GM21619 (cell line): ENCODE results near the gene FGF23.
"Not testable (repeated sequence)": the region's sequence is repeated elsewhere in the genome, so short reads cannot be mapped to it uniquely, and the experiment has no call there.

ENCODE experiments used
- ATAC-seq: cut with Tn5 transposase; IDR thresholded peaks from one replicate; pipeline ENCODE4 v1.9.1; 2021; ENCODE audit not compliant: unreplicated experiment

Gene FGF23

GRCh38 chr12:4379405-4379804, at the start of gene FGF23:
Gene FGF23, minus strand, starts transcription at chr12:4379712. Its CDS starts 130 bp downstream, at chr12:4379582.
- ATAC-seq, result no peak

DNA sequence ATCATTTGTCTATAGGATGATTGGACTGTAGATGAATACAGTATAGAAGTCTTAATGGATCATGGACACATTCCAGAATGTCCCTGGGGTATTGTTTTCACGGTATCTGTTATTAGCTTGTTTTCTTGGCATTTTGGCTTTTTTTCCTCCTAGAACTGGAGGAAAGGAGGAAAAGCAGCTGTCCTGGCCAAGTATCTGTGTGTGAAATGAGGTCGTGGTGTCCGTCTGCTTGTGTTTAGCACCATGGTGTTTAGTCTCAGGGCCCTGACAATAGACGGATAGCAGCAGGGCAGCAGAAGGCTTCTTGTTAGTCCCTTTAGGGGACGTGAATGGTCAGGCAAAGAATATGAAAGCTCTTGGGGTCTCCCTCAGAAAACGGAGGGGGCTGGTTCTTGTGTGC, 44.9 kb upstream of the FGF23 start:
- ATAC-seq, result no peak

DNA sequence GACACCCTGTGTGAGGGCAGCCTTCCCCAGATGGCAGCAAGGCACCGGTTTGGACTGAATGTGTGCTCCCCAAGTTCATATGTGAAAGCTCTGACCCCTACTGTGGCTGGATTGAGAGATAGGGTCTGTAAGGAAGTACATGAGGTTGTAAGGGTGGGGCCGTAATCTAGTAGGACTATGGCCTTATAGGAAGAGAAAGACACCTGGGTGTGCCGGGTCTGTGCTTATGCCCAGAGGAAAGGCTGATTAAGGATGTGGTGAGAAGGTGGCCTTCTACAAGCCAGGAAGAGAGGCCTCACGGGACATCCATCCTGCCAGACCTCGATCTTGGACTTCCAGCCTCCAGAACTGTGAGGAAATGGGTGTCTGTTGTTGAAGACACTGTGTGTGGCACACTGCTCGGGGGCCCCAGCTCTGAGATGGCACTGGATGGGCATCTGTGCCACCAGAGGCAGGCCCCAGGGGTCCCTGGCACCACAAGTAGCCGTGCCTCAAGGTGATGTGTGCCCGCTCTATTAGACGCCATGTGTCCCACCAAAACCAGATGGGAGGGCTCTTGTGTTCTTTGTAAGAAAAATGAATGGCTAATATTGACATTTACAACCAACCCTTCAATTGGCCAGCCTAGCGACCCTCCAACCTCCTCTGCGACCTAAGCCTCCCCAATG, 44.1 kb upstream of the FGF23 start:
- no peak for ATAC-seq

DNA sequence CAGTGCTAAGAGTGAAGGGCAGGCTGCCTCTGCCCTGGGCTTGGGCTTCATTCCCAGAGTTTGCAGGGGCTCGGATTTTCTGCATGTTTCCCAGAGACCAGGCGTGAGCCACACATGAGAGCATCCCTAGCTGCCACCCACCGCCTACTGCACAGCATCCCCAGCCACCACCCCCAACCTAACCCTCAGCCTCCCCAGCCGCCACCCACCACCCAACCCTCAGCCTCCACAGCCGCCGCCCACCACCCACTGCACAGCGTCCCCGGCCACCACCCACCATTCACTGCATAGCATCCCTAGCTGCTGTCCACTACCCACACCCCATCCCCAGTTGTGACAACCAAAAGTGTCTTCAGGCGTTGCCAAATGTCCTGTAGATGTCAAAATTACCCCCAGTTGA, 43.5 kb upstream of the FGF23 start:
- ATAC-seq, result no peak

GRCh38 chr12:4421590-4422031, 42.1 kb upstream of the FGF23 start:
- no peak for ATAC-seq

DNA sequence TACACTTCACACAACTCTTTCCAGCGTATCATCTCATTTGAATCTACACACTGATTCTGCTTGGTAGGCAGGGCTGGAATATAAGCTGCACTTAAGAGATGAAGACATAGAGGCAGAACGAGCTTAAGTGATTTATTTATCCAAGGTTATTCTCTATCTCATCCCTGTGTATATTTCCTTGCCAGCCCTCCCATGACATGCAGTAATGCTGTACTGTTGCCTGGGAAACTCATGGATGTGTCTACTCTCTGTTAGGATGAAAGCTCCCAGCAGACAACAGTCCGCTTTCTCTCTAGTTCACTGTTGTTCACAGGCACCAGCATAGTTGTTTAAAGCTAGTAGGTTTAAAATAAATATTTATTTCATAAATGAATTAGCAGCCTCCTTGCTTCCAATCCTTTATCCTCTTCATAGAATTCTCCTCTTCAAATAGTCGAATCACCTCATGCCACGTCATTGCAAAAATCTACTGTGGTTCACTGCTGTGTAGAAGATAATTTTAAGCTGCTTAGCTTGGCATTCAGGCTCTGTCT, 40.7 kb upstream of the FGF23 start:
- no peak for ATAC-seq

GRCh38 chr12:4418913-4419312, 39.4 kb upstream of the FGF23 start:
- ATAC-seq, result no peak

GRCh38 chr12:4417936-4418335, 38.4 kb upstream of the FGF23 start:
- no peak for ATAC-seq

- no peak for ATAC-seq
These were observed 37.9 kb upstream of the FGF23 start for GRCh38 chr12:4417455-4417854.

DNA sequence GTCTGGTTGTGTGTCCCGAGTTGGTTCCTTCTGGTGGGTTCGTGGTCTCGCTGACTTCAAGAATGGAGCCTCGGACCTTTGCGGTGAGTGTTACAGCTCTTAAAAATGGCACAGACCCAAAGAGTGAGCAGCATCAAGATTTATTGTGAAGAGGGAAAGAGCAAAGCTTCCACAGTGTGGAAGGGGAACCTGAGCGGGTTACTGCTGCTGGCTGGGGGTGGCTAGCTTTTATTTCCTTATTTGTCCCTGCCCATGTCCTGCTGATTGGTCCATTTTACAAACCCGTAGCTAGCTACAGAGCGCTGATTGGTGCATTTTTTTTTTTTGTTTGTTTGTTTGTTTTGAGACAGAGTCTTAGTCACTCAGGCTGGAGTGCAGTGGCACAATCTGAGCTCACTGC, 36.8 kb upstream of the FGF23 start:
- ATAC-seq, result no peak

- no peak for ATAC-seq
These were observed 33.0 kb upstream of the FGF23 start for GRCh38 chr12:4412465-4412864.

DNA sequence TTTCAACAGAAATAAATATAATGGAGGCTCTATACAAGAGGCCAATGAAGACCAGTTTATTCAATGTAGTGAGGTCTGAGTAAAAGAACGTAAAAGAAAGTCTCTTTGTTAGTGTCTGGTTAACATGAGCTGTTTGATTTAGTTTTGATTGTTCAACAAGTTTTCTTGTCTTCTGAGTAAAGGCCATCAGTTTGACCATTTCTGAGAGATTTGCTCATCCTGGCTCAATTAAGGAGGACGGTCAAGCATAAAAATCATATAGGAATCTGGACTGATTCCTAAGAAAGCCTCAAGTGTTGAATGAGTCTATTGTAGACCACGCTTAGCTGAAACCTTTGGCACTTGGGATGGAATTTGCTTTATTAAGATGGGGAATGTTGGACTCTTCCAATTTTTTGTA, 32.5 kb upstream of the FGF23 start:
- ATAC-seq, result no peak

DNA sequence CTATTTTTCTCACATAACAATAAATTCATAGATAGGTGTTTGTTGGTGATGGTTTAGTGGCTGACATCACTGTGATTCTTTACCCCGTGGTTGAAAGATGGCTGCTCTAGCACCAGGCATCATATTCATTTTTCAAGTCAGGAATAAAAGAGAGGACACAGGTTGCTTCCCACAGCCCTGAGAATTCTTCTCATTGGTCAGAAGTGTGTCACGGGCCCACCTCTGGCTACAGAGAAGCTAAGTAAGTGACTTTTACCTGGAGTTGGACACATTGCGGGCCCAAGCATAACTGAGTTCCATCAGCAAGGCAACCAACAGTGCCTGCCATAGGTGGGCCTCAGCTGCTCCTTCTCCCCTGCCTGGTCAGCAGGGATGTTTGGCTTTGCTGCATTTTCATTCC, 27.6 kb upstream of the FGF23 start:
- no peak for ATAC-seq

GRCh38 chr12:4404877-4405637, 25.5 kb upstream of the FGF23 start:
- not testable (repeated sequence) for ATAC-seq

DNA sequence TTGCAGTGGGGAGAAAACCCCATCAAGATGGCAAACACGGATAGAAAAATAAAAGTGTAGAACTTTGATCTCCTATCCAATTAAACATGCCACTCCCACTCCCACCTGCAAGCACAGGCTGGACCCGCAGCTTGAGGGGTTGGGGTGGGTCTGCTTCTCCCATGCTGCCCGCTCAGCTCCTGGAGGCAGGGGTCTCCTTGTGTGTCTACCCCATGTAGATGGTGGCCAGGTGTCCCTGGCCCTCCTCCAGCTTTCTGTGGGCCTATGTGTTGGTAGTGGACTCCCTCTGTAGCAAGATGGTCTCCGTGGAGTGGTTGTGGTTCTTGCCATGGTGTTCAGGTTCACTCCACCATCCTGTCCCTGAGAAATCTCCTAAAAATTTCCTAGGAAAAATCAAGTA, 23.5 kb upstream of the FGF23 start:
- no peak for ATAC-seq

- ATAC-seq, result no peak
These were observed 21.6 kb upstream of the FGF23 start for GRCh38 chr12:4401117-4401516.

DNA sequence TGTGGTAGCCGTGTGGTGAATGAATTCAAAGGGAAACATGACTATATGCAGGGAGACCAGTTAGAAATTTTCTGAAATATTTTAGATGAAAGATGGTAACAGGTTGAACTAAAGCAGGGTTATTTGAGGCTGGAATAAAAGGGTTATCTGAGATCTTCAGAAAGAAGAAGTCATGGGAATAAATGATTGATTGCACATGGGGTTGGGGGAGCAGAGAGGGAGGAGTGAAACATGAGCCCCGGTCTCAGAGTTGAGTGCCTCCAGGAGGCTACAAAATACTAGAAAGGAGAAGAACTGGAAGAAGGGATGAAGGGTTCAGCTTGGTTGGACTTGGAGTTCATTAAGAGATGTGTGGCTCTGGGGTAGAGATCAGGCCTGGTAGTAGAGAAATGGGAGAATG, 16.3 kb upstream of the FGF23 start:
- ATAC-seq, result no peak

DNA sequence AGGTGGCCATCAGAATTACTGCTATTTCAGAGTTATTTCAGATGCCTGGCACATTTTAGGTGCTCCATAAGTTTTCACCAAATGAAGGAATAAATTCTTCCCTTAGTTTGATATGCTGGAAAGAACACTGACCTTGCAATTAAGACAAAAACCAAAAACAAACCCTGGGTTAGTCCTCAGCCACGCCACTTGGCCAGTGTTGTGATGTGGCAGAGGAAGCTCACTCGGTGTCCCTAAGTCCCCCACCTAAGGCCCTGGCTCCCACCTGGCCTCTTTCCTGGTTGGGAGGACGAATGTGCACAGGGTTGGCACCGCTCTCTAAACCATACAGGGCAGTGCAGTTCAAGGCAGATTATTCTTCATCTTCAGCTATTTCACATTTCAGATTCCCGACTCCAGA, 13.7 kb upstream of the FGF23 start:
- ATAC-seq, result no peak

- ATAC-seq, result no peak
These were observed 12.8 kb upstream of the FGF23 start for GRCh38 chr12:4392223-4392742.

GRCh38 chr12:4388662-4389061, 9.2 kb upstream of the FGF23 start:
- ATAC-seq, result no peak

DNA sequence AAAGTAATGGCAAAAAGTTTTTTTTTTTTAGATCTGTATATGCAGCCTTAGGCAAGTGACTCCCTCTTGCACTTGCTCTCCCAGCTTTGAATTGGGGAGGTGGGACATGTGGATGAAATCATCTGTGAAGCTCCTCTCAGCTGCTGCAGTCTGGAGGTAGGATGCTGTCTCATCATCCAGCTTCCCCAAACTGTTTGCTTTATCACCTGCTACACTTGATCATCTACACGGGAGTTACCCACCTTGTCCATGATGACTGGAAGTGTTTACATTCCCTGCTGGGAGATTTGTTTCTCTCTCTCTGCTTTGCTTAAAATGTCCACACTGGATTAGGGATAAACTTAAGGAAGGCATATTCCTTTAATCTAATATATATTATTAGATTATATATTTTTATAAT, 8.5 kb upstream of the FGF23 start:
- no peak for ATAC-seq

- no peak for ATAC-seq
These were observed 8.1 kb upstream of the FGF23 start for GRCh38 chr12:4387607-4388006.
